GM18498 (cell line): ENCODE measurements around the gene MAGEF1.

Experiments used
- ATAC-seq: cut with Tn5 transposase; IDR thresholded peaks from one replicate; pipeline ENCODE4 v1.9.1; 2021; ENCODE audit warnings: mild to moderate bottlenecking, moderate library complexity; ENCODE audit not compliant: unreplicated experiment

Gene MAGEF1

GRCh38 chr3:184725176-184725719 is 13.4 kb upstream of the MAGEF1 start:
- no peak for ATAC-seq

GRCh38 chr3:184724699-184725098 is 12.8 kb upstream of the MAGEF1 start:
- no peak for ATAC-seq

- no peak for ATAC-seq
Observed at GRCh38 chr3:184719709-184720108, 7.8 kb upstream of the MAGEF1 start.

- no peak for ATAC-seq
Observed at GRCh38 chr3:184718431-184718830, 6.6 kb upstream of the MAGEF1 start.

GRCh38 chr3:184717399-184717983 is 5.6 kb upstream of the MAGEF1 start:
- no peak for ATAC-seq

- no peak for ATAC-seq
Observed at GRCh38 chr3:184716622-184717398, 4.9 kb upstream of the MAGEF1 start.

- no peak for ATAC-seq
Observed at GRCh38 chr3:184715943-184716621, 4.2 kb upstream of the MAGEF1 start.

GRCh38 chr3:184713521-184713920 is 1.7 kb upstream of the MAGEF1 start:
- ATAC-seq, result no peak

GRCh38 chr3:184713040-184713355 is 1.1 kb upstream of the MAGEF1 start:
- no peak for ATAC-seq

- ATAC-seq, result peak; percentile 28
Observed at GRCh38 chr3:184712248-184713039, 580 bp upstream of the MAGEF1 start.

GRCh38 chr3:184710870-184711492 is 883 bp downstream of the MAGEF1 start:
- peak; percentile 61 for ATAC-seq

GRCh38 chr3:184703657-184704056 is 8.2 kb downstream of the MAGEF1 start:
- ATAC-seq, result no peak

GRCh38 chr3:184700759-184701158 is 11.1 kb downstream of the MAGEF1 start:
- no peak for ATAC-seq

GRCh38 chr3:184697845-184698244 is 14.0 kb downstream of the MAGEF1 start:
- no peak for ATAC-seq

- no peak for ATAC-seq
Observed at GRCh38 chr3:184696697-184697096, 15.2 kb downstream of the MAGEF1 start.

- no peak for ATAC-seq
Observed at GRCh38 chr3:184694716-184695115, 17.1 kb downstream of the MAGEF1 start.

GRCh38 chr3:184694133-184694665 is 17.7 kb downstream of the MAGEF1 start:
- ATAC-seq, result no peak

- no peak for ATAC-seq
Observed at GRCh38 chr3:184693011-184693975, 18.6 kb downstream of the MAGEF1 start.
